Stimulated activated CD4-positive, alpha-beta T cell treated with anti-CD3 and anti-CD28 coated beads, Interleukin-2, amount 100 ng/mL, for 4 hours (primary cell): Measurements from ENCODE around the gene CLTB.
"Not testable (repeated sequence)": the region's sequence is repeated elsewhere in the genome, so short reads cannot be mapped to it uniquely, and the experiment has no call there.

Experiments used
- DNase-seq: peaks from one replicate; pipeline ENCODE4 v3.0.0-alpha.2; 2020; ENCODE audit warnings: low read depth

The CLTB gene

DNA sequence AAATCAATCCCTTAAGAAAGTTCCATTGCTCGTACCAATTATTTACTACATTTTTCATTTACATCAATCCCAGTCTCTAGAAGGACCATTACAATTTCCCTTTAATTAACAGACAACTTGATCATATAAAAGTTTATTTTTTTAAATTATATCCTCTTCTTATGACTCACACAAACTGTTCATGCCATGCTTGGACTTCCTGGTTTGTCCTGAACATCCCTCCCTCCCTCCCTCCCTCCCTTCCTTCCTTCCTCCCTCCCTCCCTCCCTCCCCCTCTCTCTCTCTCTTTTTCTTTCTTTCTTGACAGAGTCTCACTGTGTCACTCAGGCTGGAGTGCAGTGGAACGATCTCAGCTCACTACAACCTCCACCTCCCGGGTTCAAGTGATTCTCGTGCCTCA is 11.6 kb upstream of the CLTB start:
- no peak for DNase-seq

GRCh38 chr5:176426876-176427275 is 10.5 kb upstream of the CLTB start:
- DNase-seq = no peak

GRCh38 chr5:176425791-176426190 is 9.5 kb upstream of the CLTB start:
- DNase-seq = no peak

GRCh38 chr5:176425138-176425537 is 8.8 kb upstream of the CLTB start:
- no peak for DNase-seq

DNA sequence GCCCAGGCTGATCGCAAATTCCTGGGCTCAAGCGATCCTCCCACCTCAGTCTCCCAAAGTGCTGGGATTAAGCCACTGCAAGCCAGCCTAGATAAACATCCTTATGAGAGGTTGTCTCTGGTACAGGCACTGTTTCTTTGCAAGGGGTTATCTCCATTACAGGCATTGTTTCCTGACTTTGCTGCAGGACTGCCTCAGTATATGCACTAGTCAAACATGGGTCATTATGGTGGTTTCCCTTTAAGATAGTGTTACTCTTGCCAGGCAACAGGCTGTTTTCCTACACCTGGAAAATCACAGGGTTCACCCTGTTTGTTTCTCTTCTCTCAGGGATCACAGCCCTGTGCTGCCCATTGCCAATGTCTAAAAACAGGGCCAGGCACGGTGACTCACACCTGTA is 7.8 kb upstream of the CLTB start:
- no peak for DNase-seq

GRCh38 chr5:176420972-176421544 is 4.7 kb upstream of the CLTB start:
- DNase-seq = no peak

GRCh38 chr5:176420086-176420485 is 3.7 kb upstream of the CLTB start:
- no peak for DNase-seq

GRCh38 chr5:176418251-176418650 is 1.9 kb upstream of the CLTB start:
- DNase-seq = no peak

GRCh38 chr5:176416965-176417364 is 626 bp upstream of the CLTB start:
- DNase-seq = no peak

- DNase-seq = no peak
Measured at GRCh38 chr5:176415240-176415951, 943 bp downstream of the CLTB start.

- no peak for DNase-seq
Measured at GRCh38 chr5:176414704-176415103, 1.6 kb downstream of the CLTB start.

DNA sequence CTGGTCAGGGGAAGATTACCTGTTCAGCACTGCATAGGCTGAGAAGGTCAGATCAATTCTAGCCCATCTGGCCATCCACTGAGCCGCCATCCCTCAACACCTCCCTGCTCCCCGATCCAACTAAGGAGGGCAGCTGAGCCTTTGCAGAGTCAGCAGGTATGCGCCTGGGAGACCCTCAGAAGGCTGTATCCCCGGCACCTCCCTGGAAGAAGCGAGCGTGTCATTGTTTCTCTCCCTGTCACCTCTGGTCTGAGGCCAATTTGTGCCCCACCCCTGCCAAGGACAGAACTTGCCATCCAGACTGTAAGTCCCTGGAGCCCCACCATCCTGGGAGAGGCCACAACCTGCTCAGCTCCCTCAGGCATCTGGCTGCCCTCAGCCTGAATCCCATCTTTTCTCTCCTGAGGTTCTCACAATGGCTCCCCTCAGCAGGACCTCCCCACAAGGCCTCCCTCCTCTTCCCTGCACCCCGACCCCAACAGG is 2.6 kb downstream of the CLTB start:
- no peak for DNase-seq

DNA sequence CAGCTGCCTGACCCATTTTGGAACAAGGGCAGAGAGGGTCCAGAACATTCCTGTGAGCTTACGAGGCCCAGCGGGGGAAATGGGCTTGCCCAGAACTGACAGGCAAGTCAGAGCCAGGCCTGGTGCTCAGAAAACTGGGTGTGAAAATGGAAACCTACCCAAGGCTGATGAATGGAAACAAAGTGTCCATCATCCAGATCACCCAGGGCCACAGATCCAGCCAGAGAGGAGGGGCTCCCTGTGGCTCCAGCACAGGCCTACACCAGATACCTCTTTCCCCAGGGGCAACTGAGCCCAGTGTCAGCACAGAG is 3.1 kb downstream of the CLTB start:
- no peak for DNase-seq

- DNase-seq = no peak
Measured at GRCh38 chr5:176412517-176413254, 3.7 kb downstream of the CLTB start.

DNA sequence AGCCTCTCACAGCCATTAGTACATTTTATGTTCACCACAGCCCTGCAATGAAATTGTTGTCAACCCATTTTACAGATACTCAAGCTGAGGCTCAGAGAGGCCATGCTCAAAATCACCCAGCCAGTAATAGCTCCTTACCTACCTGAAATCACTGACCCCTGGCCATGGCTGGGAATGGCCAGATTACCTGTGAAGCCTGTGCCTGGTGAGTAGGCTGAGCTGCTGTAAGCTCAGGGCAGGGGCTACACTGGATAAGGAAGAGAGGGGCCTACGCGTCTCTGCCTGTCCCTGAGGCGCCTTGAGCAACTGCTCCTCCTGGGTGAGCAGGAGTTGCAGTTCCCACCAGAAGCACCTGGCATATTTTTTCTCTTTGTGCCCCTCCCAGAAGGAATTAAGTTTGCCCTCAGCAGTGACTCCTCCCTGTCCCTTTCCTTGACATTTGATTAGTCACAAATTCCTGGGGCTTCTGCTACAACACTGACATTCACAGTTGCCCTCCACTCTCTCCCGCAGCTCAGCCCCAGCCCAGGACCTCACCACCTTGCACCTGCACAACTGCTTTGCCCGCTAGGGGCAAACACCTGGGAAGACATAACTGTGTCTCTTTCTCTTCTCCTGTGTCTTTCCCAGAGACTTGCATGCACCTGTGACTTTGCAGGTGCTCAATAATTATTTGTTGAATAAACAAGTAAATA is 5.7 kb downstream of the CLTB start:
- no peak for DNase-seq

GRCh38 chr5:176409765-176410164 is 6.6 kb downstream of the CLTB start:
- no peak for DNase-seq

GRCh38 chr5:176408590-176408989 is 7.7 kb downstream of the CLTB start:
- no peak for DNase-seq

- not testable (repeated sequence) for DNase-seq
Measured at GRCh38 chr5:176408252-176408573, 8.1 kb downstream of the CLTB start.

DNA sequence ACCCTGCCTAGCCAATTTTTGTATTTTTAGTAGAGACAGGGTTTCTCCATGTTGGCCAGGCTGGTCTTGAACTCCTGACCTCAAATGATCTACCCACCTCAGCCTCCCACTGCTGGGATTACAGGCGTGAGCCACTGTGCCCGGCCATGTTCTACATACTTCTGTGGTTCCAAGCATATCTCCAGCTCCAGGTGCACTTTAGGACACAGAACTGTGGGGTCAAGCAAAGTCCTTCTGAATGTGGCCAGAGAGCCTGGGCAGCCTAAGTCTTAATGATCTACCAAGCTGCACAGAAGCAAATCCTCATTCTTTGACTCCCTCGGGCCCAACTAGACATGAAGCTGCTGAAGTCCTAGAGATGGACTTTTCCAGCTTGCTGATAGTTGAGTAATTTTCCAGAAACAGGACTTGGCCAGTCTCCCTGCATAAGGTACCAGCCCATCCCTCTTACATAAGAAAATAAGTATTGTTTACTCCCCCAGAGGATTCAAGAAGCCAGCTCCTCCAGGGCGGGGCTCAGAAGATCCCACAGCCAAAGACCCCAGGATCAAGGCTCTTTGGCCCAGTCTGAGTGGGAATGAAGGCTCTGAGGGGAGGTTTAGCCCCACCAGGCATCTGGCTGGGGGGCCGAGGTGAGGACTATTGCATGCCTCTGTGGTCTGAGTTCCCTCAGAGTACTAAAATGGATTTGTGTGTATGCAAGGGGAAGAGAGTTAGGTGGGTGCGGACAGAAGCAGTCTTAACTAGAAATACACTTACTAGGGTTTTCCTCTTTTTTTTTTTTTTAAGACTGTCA is 8.7 kb downstream of the CLTB start:
- DNase-seq = no peak

- no peak for DNase-seq
Measured at GRCh38 chr5:176406436-176407052, 9.8 kb downstream of the CLTB start.

GRCh38 chr5:176405656-176406435 is 10.5 kb downstream of the CLTB start:
- no peak for DNase-seq
